Mononuclear cell (primary cell): ENCODE measurements around the gene PHOSPHO1. TPM values are rescaled to one million over a fixed set of nuclear protein-coding genes. Genes with fewer than 3 reads are reported as not detected.
"Not testable (repeated sequence)": the region's sequence is repeated elsewhere in the genome, so short reads cannot be mapped to it uniquely, and the experiment has no call there.

Experiments
- H3K27me3 ChIP-seq: 2 replicates; pipeline ENCODE4 v1.6.0; 2011; ENCODE audit warnings: low read length, control low read depth; ENCODE audit not compliant: insufficient read depth
- H3K4me1 ChIP-seq: 2 replicates; pipeline ENCODE4 v1.5.1; 2011; ENCODE audit warnings: mild to moderate bottlenecking, low read length, control low read depth; ENCODE audit not compliant: insufficient read depth
- H3K4me3 ChIP-seq: 2 replicates; pipeline ENCODE4 v1.5.1; 2011; ENCODE audit warnings: mild to moderate bottlenecking, low read length, moderate library complexity
- H3K9me3 ChIP-seq: 2 replicates; pipeline ENCODE4 v1.5.1; 2011; ENCODE audit warnings: low read depth, mild to moderate bottlenecking, control low read depth, low read length
- total RNA-seq: library from RNA; depleted of rRNA; stranded (reverse); fragments of >200 nt; gene quantifications from one replicate; pipeline ENCODE4 v1.2.3, GENCODE V29; 2012

PHOSPHO1 gene, protein sequence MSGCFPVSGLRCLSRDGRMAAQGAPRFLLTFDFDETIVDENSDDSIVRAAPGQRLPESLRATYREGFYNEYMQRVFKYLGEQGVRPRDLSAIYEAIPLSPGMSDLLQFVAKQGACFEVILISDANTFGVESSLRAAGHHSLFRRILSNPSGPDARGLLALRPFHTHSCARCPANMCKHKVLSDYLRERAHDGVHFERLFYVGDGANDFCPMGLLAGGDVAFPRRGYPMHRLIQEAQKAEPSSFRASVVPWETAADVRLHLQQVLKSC
- total RNA-seq: 0.21 TPM

DNA sequence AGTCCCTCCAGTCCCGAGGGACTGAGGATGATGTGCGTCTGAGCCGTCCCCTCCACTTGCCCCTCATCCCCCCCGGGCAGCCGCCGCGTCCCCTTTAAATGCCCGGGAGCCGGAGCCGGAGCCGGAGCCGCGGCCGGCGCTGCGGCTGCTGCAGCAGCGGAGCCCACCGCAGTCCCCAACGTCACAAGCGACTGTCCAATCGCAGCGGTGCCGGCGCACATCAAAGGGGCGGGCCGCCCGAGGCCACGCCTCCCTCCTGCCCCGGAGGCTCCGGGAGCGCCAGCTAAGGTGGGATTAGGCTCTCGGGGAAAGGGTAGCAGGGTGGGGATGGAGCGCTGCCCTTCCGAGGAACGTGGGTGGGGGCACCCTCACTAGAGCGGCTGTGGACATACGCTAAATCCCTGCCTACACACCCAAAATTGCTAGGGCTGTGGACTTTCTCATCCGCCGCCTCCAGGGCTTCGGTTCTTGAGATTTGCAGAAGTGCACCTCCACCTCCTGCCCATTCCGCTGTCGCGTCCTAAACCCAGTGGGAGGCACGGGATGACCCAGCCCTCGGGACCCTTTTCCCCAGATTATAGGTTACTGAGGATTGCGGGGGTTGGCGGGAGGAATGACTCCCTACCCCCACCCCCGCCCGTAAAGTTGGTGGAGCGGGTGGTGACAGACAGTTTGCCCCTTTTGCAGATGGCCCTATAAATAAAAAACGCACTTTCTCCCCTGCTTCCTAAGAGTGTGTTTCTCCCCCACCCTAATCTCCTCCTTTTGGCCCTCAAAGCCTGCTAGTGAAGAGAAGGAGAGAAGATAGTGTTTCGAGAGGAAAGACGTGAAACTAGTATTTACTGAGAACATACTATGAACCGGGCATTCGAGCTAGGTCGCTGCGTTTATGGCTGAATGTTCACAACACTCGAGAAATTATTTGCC lies at the start of gene PHOSPHO1:
Gene PHOSPHO1 (minus strand): TSS at position 152 of the 927 bp plus-strand sequence. CDS start 4,096 bp downstream, outside the sequence.
- Histone ChIP-seq H3K27me3 (peaks cover 20% of the 10 kb centered on the region), H3K4me1 (peaks cover 54% of the 10 kb centered on the region), H3K9me3 (no peaks in the 10 kb centered on the region), H3K4me3 (peak within 1 kb of the TSS; percentile 57)

DNA sequence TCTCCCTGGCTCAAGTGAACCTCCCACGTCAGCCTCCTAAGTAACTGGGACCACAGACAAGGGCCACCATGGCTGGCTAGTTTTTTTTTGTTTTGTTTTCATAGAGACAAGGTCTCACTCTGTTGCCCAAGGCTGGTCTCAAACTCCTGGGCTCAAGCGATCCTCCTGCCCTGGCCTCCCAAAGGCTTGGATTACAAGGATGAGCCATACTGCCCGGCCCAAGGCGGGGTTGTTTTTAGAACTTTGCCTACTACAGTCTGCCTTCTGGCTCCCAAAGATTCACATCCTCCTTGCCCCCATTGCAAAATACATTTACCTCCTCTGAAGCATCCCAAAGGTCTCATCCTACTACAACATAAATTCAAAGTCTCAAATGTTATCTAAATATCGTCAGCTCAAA lies 49.5 kb upstream of the PHOSPHO1 start:
- no peaks in the 10 kb centered on the region for H3K27me3 ChIP-seq
- no peaks in the 10 kb centered on the region for H3K4me1 ChIP-seq
- no peak overlapping the region for H3K4me3 ChIP-seq
- H3K9me3 ChIP-seq: no peaks in the 10 kb centered on the region

DNA sequence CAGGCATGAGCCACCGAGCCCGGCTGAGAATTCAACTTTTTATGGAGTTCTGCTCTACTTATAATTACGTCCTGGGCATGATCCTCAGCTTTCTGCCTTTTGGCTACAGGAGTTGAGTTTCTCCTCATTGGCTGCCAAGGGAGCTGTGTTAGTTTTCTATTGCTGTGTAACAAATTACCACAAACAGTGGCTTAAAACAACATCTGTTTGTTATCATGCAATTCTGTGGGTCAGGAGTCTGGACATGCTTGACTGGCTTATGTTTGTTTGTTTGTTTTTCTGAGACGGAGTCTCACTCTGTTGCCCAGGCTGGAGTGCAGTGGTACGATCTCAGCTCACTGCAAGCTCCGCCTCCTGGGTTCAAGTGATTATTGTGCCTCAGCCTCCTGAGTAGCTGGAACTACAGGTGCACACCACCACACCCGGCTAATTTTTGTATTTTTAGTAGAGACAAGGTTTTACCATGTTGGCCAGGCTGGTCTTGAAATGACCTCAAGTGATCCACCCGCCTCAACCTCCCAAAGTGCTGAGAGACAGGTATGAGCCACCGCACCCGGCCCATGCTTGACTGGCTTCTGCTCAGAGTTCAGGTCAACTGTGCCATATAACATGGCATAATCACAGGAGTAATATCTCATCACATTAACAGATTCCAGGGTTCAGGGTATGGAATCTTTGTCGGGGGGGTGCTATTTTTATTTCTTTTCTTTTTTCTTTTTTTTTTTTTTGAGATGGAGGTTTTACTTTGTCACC lies 48.9 kb upstream of the PHOSPHO1 start:
- not testable (repeated sequence) for H3K4me1 ChIP-seq, H3K4me3 ChIP-seq, H3K27me3 ChIP-seq, H3K9me3 ChIP-seq

DNA sequence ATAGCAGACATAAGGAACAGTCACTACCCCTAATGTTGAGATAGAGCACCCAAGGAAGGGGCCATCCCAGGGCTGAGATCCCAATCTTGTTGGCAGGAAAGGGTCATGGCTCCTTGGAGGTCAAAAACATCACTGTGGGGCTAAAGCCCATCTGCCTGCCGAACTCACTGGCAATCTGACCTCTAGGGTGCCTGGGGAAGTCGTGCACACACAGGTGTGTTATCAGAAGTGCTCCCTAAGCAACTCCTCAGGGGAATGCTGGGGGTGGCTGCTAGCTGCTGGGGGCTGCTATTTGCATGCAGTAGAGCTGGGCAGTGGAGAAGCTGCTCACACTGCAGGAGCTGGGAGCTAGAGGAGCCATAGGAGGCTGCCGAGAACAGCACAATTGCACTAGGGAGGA lies 47.5 kb upstream of the PHOSPHO1 start:
- no peak overlapping the region for H3K4me3 ChIP-seq
- no peaks in the 10 kb centered on the region for H3K27me3 ChIP-seq
- H3K4me1 ChIP-seq: no peaks in the 10 kb centered on the region
- H3K9me3 ChIP-seq: no peaks in the 10 kb centered on the region

DNA sequence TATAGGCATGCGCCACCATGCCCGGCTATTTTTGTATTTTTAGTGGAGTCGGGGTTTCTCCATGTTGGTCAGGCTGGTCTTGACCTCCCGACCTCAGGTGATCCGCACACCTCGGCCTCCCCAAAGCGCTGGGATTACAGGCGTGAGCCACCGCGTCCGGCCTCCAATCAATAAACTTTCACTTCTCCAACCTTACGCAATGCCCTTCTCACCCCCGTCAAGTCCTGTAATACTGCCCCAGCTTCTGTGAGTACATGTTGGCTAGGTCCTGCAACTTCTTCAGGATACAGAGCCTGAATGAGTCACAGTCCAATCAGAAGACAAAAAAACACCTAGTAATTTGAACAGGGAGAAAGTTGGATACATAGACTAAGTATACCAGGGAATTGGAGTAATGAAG lies 47.1 kb upstream of the PHOSPHO1 start:
- Histone ChIP-seq H3K9me3 (no peaks in the 10 kb centered on the region), H3K4me1 (no peaks in the 10 kb centered on the region), H3K4me3 (no peak overlapping the region), H3K27me3 (no peaks in the 10 kb centered on the region)

DNA sequence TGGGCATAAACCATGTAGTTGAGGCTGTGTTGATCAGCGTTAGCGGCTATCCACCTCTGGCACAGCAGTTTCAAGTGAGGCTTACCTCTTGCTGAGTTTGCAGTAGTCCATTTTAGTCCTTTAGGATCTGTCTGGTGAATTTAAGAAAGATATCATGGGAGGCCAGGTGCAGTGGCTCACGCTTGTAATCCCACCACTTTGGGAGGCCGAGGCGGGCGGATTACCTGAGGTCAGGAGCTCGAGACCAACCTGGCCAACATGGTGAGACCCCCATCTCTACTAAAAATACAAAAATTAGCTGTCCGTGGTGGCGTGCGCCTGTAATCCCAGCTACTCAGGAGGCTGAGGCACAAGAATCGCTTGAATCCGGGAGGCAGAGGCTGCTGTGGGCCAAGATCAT lies 45.4 kb upstream of the PHOSPHO1 start:
- not testable (repeated sequence) for H3K4me1 ChIP-seq

DNA sequence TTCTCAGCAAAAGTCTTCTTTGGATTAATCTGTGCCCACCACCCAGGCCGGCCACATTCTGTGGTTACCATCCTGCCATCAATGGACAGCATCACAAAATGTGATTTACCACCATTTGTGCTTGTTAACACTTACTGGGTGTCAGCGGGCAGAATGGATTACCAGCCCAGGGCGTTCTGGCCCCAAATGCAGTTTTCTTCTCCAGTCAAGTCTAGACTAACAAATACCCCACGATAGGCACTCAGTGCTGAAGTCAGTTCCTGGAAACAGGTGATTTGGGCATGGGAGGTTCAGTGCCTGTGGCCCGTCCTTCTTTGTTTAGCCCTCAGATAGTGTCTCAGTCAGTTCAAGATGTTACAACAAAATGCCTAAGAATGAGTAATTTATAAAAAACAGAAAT lies 38.8 kb upstream of the PHOSPHO1 start:
- H3K9me3 ChIP-seq: no peaks in the 10 kb centered on the region
- H3K4me1 ChIP-seq: no peaks in the 10 kb centered on the region
- no peak overlapping the region for H3K4me3 ChIP-seq
- H3K27me3 ChIP-seq: no peaks in the 10 kb centered on the region

More for the DNA sequence above, 45.4 kb upstream of the PHOSPHO1 start:
- H3K4me3 ChIP-seq, H3K9me3 ChIP-seq, H3K27me3 ChIP-seq: not testable (repeated sequence)

DNA sequence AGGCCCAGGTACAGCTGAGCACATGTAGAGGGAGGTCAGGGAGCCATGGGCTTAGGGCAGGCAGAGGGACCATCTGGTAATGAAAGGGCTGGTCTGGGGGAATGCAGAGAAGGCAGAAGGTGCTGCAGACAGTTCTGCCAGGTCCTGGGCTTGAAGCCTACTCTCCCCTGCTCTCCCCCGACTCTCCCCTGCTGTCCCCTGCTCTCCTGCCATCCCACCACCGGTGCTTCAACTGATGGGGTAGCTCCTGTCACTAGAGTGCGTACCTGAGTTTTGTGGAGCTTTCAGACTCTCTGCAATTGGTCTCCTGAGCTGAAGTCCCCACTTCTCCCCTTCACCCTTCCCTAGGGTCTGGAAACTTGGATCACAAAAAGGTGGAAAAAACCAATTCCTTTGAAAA lies 37.3 kb upstream of the PHOSPHO1 start:
- no peak overlapping the region for H3K4me3 ChIP-seq
- no peaks in the 10 kb centered on the region for H3K27me3 ChIP-seq
- no peaks in the 10 kb centered on the region for H3K9me3 ChIP-seq
- no peaks in the 10 kb centered on the region for H3K4me1 ChIP-seq

DNA sequence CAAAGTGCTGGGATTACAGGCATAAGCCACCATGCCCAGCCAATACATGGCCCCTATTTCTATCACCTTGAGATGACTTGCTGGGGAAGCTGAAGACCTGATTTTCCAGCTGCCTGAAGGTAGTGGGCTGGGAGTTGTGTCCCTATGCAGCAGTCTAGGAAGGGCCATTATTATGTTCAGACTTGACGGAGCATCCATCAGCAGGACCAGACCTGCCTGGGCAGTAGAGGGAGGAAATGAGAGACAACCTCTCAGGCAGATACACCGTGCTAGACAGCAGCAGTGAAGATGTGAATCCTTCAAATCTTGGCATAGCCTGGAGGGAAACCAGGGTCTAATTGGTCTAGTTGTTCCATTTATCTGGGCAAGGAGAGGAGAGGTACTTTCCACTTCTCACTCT lies 35.6 kb upstream of the PHOSPHO1 start:
- Histone ChIP-seq H3K9me3 (no peaks in the 10 kb centered on the region), H3K4me3 (no peak overlapping the region), H3K4me1 (peaks cover under 1% of the 10 kb centered on the region), H3K27me3 (no peaks in the 10 kb centered on the region)

DNA sequence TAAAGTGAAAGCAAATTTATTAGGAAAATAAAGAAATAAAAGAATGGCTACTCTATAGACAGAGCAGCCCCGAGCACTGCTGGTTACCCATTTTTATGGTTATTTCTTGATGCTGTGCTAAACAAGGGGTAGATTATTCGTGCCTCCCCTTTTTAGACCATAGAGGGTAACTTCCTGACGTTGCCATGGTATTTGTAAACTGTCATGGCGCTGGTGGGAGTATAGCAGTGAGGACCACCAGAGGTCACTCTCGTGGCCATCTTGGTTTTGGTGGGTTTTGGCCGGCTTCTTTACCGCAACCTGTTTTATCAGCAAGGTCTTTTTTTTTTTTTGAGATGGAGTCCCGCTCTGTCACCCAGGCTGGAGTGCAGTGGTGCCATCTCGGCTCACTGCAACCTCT lies 31.0 kb upstream of the PHOSPHO1 start:
- H3K4me3 ChIP-seq, H3K27me3 ChIP-seq, H3K9me3 ChIP-seq: not testable (repeated sequence)
- H3K4me1 ChIP-seq: peaks cover 18% of the 10 kb centered on the region

DNA sequence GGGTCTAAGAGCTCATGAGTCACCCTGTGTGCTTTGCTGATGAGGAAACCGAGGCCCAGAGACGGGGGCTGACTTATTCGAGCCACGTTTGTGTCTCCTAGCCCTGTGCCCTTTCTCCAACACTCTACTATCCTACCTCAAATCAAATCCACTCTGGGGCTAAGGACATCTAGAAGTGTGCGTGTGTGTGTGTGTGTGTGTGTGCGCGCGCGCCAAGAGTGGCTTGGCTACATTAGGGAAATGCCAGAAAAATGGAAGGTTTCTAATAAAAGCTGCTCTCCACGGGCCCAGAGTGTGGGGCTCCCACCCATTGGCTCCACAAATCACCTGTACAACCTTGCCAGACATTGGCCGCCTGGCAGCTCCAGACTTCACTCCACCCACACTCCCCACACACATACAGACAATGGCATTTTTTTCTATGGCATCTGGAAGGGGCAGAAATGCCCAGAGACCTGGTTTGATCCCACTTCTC lies 30.3 kb upstream of the PHOSPHO1 start:
- Histone ChIP-seq H3K4me3 (peak overlapping the region; percentile 46), H3K27me3 (no peaks in the 10 kb centered on the region), H3K9me3 (no peaks in the 10 kb centered on the region), H3K4me1 (peaks cover 18% of the 10 kb centered on the region)

DNA sequence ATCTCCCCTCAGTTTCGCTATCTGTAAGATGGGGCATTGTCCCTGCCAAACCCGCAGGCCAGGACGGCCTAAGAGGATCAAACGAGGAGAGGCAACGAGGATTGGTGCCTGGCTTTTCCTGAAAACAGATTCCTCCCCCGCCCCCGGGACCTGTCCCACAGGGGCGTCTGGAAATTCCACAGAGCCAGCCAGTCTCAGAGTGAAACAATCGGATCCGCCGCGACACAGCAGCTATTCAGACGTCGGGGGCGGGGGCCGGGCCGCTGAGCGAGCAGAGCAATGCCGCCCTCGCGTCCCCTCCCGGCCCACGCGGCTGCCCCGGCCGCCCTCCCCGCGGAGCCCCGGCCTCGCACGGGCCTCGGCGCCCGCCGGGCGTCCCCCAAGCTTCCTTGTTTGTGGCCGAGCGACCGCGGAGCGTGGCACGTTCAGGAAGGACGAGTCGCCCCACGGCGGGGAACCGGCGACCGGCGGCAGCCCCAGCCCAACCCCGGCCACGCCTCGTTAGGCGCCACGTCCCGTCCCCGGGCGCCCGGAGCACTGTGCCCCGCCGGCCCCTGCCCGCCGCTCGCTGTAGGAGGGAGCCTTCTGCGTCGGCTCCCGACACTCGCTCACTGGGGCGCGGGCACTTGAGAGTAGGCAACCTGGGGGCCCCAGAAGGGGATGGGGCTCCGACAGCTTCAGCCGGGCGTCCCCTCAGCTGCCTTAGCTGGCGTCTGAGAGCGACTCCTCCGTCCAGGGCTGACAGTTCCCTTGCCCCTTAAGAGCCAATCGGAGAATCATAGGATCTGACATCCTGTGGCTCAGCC lies 29.6 kb upstream of the PHOSPHO1 start:
- Histone ChIP-seq H3K4me1 (peaks cover 18% of the 10 kb centered on the region), H3K9me3 (no peaks in the 10 kb centered on the region), H3K4me3 (peak overlapping the region; percentile 46), H3K27me3 (no peaks in the 10 kb centered on the region)

DNA sequence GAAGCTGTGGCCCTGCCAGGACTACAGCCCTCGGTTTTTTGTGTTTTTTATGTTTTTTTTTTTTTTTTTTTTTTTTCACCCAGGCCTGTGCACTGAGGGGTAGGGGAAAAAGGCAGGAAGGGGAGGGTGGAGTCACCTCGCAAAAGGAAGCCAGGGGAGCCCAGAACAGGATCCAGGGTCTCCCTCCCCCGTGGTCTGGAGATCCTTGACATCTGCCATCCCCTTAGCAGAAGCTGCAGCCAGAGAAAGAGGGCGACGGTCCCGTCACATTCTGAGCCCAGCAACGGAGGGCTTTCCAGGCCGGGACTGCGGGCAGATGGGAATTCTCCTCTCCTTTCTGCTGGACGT lies 29.1 kb upstream of the PHOSPHO1 start:
- H3K4me1 ChIP-seq: peaks cover 21% of the 10 kb centered on the region
- H3K9me3 ChIP-seq: no peaks in the 10 kb centered on the region
- H3K27me3 ChIP-seq: no peaks in the 10 kb centered on the region
- H3K4me3 ChIP-seq: peak overlapping the region; percentile 46

DNA sequence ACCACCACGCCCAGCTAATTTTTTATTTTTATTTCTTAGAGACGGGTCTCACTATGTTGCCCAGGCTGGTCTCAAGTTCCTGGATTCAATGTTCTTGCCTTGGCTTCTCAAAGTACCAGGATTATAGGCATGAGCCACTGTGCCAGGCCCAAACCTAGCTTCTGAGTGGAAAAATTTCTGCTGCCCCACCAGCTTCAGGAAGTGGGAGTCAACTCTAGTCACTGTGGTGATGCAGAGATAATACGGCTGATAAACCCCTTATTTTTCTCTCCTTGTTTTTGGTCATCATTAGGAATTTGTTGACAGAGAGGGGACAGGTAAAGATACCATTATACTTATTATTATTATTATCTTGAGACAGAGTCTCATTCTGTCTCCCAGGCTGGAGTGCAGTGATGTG lies 27.8 kb upstream of the PHOSPHO1 start:
- Histone ChIP-seq H3K4me1 (peaks cover 21% of the 10 kb centered on the region), H3K27me3 (no peaks in the 10 kb centered on the region), H3K9me3 (no peaks in the 10 kb centered on the region), H3K4me3 (no peak overlapping the region)
